Vagina (tissue), 2 donors: ENCODE measurements around the gene ACTL6B. TPM values are rescaled to one million over a fixed set of nuclear protein-coding genes. Genes with fewer than 3 reads are reported as not detected.

Experiments used
- DNase-seq, 2 donors: peaks; one replicate each; pipeline ENCODE4 v3.0.0-alpha.2; 2017; ENCODE audit errors: extremely low spot score in 2 of 2
- H3K27ac ChIP-seq: fragments of 200-600 bp; sonication (generic); one replicate; pipeline ENCODE4 v1.5.1; 2019
- H3K27me3 ChIP-seq: fragments of 200-600 bp; sonication (generic); one replicate; pipeline ENCODE4 v1.5.1; 2019
- H3K36me3 ChIP-seq, 2 donors: fragments of 200-600 bp; sonication (generic); one replicate each; pipeline ENCODE4 v1.5.1; 2017 to 2019
- H3K4me1 ChIP-seq: fragments of 200-600 bp; sonication (generic); one replicate; pipeline ENCODE4 v1.5.1; 2019
- H3K4me3 ChIP-seq, 2 donors: fragments of 200-600 bp; sonication (generic); 1 replicate in 1 of 2; 2 replicates in 1 of 2; pipeline ENCODE4 v1.5.1; 2016 to 2019
- H3K9me3 ChIP-seq: fragments of 200-600 bp; sonication (generic); one replicate; pipeline ENCODE4 v1.5.1; 2019
- POLR2A ChIP-seq, 2 donors: fragments of 450-650 bp; IDR thresholded peaks; one replicate each; pipeline ENCODE4 v1.6.1; 2017; ENCODE audit warnings: antibody characterized with exemption in 2 of 2, mild to moderate bottlenecking in 2 of 2, moderate library complexity in 2 of 2
- POLR2AphosphoS5 ChIP-seq, 2 donors: sonication (generic); formaldehyde crosslinking; IDR thresholded peaks; one replicate each; pipeline ENCODE4 v1.9.0; 2017; ENCODE audit warnings: antibody characterized with exemption in 2 of 2, mild to moderate bottlenecking in 2 of 2, low read depth in 1 of 2; ENCODE audit not compliant: insufficient read depth in 1 of 2
- intact Hi-C: fragments of 100-400 bp; cut with DNase I; formaldehyde crosslinking; loops from one replicate; pipeline ENCODE4 v1.15.1; 2023
- total RNA-seq: library from RNA; depleted of rRNA; stranded (reverse); fragments of >200 nt; gene quantifications from one replicate; pipeline ENCODE4 v1.2.3, GENCODE V29; 2016
- TF ChIP-seq, protein P1 (sequence below), 3 experiments: fragments of 450-650 bp in 2 of 3; fragments of 200-600 bp in 1 of 3; sonication (generic) in 1 of 3; IDR thresholded peaks; one replicate each; pipeline ENCODE4 v1.5.1; 2017 to 2019; ENCODE audit warnings: antibody characterized with exemption in 3 of 3, mild to moderate bottlenecking in 2 of 3, moderate library complexity in 2 of 3

ACTL6B gene
- total RNA-seq, 1 donor from 2014 or later, result 0.49 TPM

DNA sequence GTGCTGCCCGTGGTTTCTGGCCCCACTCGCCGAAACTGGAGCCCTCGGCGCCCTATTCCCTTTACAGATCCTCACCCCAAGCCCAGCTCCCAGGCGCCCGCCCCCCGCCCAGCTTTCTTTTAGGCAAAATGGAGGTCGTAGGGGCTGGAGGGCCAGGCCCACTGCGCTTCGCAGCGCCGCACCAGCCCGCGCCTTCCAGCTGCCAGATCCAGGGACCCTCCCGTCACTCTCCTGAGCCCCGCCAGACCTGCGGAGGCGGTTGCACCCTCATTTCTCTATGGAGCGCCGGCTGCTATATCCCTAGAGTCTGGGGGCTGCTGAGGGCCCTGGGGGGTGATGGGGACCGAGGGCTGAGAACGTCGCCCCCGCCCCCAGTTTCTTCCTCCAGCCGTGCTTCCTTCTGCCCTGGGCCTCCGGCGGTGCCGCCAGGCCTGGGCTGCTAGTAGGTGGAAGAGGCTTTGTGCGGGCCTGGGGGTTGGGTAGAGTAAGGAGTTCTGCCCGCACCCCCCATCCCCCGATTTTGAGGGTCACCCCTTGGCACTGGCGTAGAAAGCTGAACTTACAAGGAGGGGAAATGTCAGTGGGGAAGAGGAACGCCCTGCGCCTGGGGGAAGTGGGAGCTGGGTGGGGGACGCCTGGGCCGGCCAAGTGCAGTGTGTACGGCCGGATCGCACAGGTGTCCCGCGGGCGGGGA, 18.3 kb upstream of the ACTL6B start:
- intact Hi-C loops, result loop anchor here (5.0 to 10.0 kb wide), 3 partner anchors 72 to 200 kb away; partner anchors contain the start of genes FBXO24, LRCH4, PCOLCE and TSC22D4
- Histone ChIP-seq H3K27me3 (no peaks in the 10 kb centered on the region), H3K4me1 (peaks cover 30% of the 10 kb centered on the region), H3K27ac (peak overlapping the region; percentile 99), H3K4me3 (peak overlapping the region; percentile 94 to 99), H3K9me3 (no peaks in the 10 kb centered on the region), H3K36me3 (peaks cover 0 to 30% of the 10 kb centered on the region in 2 donors)
- DNase-seq, result no peak
- TF ChIP-seq POLR2A (IDR thresholded peaks at IDR 0.05) (no peak), POLR2AphosphoS5 (IDR thresholded peaks at IDR 0.05; ENCODE audit: insufficient read depth in 1 of 2, low read depth in 1 of 2) (peak in 1 of 2 donors; percentile 28)

DNA sequence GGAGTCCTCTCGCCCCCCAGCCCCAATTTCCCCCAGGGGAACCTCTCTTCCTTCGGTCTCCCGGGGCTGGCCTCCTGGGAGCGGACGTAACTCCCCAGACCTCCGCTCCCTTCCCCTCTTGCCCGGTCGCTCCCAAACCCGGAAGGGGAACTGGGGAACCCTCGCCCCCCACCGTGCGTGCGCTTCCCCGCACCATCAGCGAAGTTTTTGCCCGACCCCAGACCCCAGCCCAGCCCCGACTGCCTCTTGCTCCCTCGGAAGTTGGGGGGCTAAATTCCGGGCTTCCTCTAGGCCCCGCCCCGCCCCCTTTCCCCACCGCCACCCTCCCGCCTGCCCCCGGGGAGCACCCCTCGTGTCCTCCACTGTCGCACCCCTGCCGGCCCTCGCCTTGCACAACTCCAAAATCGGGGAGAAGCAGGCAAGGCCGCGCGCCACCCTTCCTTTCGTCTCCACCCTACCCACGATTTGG, 17.7 kb upstream of the ACTL6B start:
- Histone ChIP-seq H3K27me3 (no peaks in the 10 kb centered on the region), H3K36me3 (peaks cover 0 to 27% of the 10 kb centered on the region in 2 donors), H3K4me3 (peak overlapping the region; percentile 94 to 99), H3K4me1 (peaks cover 25% of the 10 kb centered on the region), H3K27ac (peak overlapping the region; percentile 99), H3K9me3 (no peaks in the 10 kb centered on the region)
- no peak for TF ChIP-seq POLR2AphosphoS5 (IDR thresholded peaks at IDR 0.05; ENCODE audit: insufficient read depth in 1 of 2, low read depth in 1 of 2)
- TF ChIP-seq, protein P1, sequence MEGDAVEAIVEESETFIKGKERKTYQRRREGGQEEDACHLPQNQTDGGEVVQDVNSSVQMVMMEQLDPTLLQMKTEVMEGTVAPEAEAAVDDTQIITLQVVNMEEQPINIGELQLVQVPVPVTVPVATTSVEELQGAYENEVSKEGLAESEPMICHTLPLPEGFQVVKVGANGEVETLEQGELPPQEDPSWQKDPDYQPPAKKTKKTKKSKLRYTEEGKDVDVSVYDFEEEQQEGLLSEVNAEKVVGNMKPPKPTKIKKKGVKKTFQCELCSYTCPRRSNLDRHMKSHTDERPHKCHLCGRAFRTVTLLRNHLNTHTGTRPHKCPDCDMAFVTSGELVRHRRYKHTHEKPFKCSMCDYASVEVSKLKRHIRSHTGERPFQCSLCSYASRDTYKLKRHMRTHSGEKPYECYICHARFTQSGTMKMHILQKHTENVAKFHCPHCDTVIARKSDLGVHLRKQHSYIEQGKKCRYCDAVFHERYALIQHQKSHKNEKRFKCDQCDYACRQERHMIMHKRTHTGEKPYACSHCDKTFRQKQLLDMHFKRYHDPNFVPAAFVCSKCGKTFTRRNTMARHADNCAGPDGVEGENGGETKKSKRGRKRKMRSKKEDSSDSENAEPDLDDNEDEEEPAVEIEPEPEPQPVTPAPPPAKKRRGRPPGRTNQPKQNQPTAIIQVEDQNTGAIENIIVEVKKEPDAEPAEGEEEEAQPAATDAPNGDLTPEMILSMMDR (IDR thresholded peaks at IDR 0.05), result no peak
- intact Hi-C loops, result loop anchor here (5.0 to 10.0 kb wide), 2 partner anchors 87 to 199 kb away; partner anchors contain the start of genes FBXO24, LRCH4 and TSC22D4
- DNase-seq, result no peak

DNA sequence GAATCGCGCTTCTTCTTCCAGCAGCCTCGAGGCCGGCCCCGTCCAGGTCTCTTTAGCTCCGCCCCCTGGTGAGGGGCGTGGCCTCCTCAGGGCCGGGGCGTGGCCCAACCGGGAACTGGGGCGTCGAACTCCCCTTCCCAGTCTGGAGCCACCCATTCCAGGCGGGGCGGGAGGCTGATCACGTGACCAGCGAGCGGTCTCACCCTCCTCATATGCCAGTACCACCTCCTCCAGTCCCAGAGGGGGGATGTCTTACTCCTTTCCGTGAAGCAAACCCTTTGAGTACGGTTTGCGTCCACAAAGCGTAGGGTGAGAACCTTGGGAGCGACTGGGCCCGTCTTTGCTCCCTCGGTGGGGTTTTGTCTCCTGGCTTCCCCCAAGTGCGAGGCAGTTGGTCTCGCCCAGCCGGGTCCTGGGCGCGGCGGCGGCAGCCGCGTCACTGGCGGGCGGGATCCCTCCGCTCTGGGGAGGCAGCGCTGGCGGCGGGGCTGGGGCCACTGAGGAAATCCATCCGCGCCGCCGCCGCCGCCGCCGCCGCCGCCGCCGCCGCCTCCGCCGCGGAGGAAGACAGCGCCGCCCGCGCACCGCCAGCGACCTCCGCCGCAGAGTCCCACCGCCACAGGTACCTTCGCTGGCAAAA, 17.2 kb upstream of the ACTL6B start, which contains the start of gene GNB2:
GNB2 (plus strand) TSS at position 439 of the 640 bp plus-strand sequence. CDS start 2,526 bp downstream, outside the sequence.
- intact Hi-C loops, result loop anchor here (5.0 to 10.0 kb wide), 2 partner anchors 86 to 199 kb away; partner anchors contain the start of genes FBXO24, LRCH4 and TSC22D4
- H3K27me3 ChIP-seq, result no peaks in the 10 kb centered on the region
- H3K27ac ChIP-seq, result peak within 1 kb of the TSS; percentile 99
- peak; percentile 100 for DNase-seq
- no peaks in the 10 kb centered on the region for H3K9me3 ChIP-seq
- H3K36me3 ChIP-seq, result peaks cover 0 to 22% of the 10 kb centered on the region in 2 donors
- peak within 1 kb of the TSS; percentile 94 to 99 for H3K4me3 ChIP-seq
- H3K4me1 ChIP-seq, result peaks cover 19% of the 10 kb centered on the region
- TF ChIP-seq, protein P1 (IDR thresholded peaks at IDR 0.05), result peak in 1 of 3 experiments; percentile 12
- peak; percentile 95 to 96 for TF ChIP-seq POLR2AphosphoS5 (IDR thresholded peaks at IDR 0.05; ENCODE audit: insufficient read depth in 1 of 2, low read depth in 1 of 2)
- TF ChIP-seq POLR2A (IDR thresholded peaks at IDR 0.05), result peak; percentile 22 to 94

DNA sequence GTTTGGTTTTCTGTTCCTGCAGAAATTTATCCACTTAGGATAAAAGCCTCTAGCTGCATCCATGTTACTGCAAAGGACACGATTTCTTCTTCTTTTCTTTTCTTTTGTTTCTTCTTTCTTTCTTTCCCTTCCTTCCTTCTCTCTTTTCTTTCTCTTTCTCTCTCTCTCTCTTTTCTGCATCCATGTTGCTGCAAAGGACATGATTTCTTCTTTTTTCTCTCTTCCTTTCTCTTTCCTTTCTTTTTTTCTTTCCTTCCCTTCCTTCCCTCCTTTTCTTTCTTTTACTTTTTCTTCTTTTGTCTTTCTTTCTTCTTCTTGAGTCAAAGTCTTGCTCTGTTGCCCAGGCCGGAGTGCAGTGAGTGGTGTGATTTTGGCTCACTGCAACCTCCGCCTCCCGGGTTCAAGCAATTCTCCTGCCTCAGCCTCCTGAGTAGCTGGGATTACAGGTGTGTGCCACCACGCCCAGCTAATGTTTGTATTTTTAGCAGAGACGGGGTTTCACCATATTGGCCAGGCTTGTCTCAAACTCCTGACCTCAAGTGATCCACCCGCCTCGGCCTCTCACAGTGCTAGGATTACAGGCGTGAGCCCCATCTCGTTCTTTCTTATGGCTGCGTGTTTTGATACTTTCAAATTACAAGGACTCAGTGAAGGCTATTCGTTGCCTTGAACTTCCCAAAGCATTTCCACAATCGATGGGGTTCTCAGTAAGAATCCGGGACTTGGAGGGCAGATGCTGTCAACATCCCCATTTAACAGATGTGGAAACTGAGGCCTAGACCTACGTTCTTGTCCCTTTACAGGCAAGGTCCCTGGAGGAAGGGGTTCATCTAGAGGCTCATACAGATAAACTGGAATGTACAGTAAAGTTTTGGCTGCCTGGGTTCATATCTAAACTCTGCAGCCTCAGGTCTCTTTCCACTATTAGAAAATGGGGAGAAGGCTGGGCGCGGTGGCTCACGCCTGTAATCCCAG, 15.4 kb upstream of the ACTL6B start:
- Histone ChIP-seq H3K9me3 (no peaks in the 10 kb centered on the region), H3K4me1 (peaks cover 12% of the 10 kb centered on the region), H3K4me3 (no peak overlapping the region), H3K27me3 (no peaks in the 10 kb centered on the region), H3K36me3 (peaks cover 0 to 4% of the 10 kb centered on the region in 2 donors), H3K27ac (no peak overlapping the region)
- TF ChIP-seq POLR2AphosphoS5 (IDR thresholded peaks at IDR 0.05; ENCODE audit: insufficient read depth in 1 of 2, low read depth in 1 of 2) (no peak), POLR2A (IDR thresholded peaks at IDR 0.05) (no peak)
- TF ChIP-seq, protein P1 (IDR thresholded peaks at IDR 0.05), result no peak
- intact Hi-C loops, result loop anchor here (5.0 to 10.0 kb wide), 2 partner anchors 84 to 197 kb away; partner anchors contain the start of genes FBXO24, LRCH4 and TSC22D4
- DNase-seq, result no peak
